SK-N-MC (cell line): Measurements from ENCODE around the gene AFDN.

Source experiments
- DNase-seq: peaks from one replicate; pipeline ENCODE4 v3.0.0-alpha.2; 2011; ENCODE audit warnings: low read depth, low spot score
- H3K27ac ChIP-seq: fragments of 200-600 bp; sonication (generic); 2 replicates; pipeline ENCODE4 v1.5.1; 2016; ENCODE audit warnings: mixed run types
- H3K36me3 ChIP-seq: fragments of 200-600 bp; sonication (generic); 2 replicates; pipeline ENCODE4 v1.6.1; 2017; ENCODE audit warnings: antibody characterized with exemption, low read length, mixed read lengths; ENCODE audit not compliant: insufficient read depth
- H3K4me3 ChIP-seq: fragments of 200-600 bp; sonication (generic); 2 replicates; pipeline ENCODE4 v1.5.1; 2016
- H3K9ac ChIP-seq: fragments of 200-600 bp; sonication (generic); 2 replicates; pipeline ENCODE4 v1.8.0; 2017; ENCODE audit warnings: mixed run types, mixed read lengths; ENCODE audit not compliant: insufficient read length
- H3K9me3 ChIP-seq: fragments of 200-600 bp; sonication (generic); 2 replicates; pipeline ENCODE4 v1.6.1; 2017; ENCODE audit warnings: low read depth, mild to moderate bottlenecking, antibody characterized with exemption, low read length, moderate library complexity, mixed read lengths
- EZH2 ChIP-seq: fragments of 200-600 bp; sonication (generic); IDR thresholded peaks from one replicate; pipeline ENCODE4 v1.6.1; 2017; ENCODE audit warnings: antibody characterized with exemption
- FOXP2 ChIP-seq: optimal IDR thresholded peaks from 2 replicates; pipeline ENCODE3; 2011; ENCODE audit warnings: mild to moderate bottlenecking, moderate library complexity; ENCODE audit not compliant: insufficient read depth; ENCODE audit errors: extremely low read length, control extremely low read depth
- POLR2AphosphoS5 ChIP-seq: IDR thresholded peaks from 2 replicates; pipeline ENCODE4 v1.6.1; 2012; ENCODE audit warnings: mild to moderate bottlenecking, low read depth, low read length, borderline replicate concordance

The AFDN gene

DNA sequence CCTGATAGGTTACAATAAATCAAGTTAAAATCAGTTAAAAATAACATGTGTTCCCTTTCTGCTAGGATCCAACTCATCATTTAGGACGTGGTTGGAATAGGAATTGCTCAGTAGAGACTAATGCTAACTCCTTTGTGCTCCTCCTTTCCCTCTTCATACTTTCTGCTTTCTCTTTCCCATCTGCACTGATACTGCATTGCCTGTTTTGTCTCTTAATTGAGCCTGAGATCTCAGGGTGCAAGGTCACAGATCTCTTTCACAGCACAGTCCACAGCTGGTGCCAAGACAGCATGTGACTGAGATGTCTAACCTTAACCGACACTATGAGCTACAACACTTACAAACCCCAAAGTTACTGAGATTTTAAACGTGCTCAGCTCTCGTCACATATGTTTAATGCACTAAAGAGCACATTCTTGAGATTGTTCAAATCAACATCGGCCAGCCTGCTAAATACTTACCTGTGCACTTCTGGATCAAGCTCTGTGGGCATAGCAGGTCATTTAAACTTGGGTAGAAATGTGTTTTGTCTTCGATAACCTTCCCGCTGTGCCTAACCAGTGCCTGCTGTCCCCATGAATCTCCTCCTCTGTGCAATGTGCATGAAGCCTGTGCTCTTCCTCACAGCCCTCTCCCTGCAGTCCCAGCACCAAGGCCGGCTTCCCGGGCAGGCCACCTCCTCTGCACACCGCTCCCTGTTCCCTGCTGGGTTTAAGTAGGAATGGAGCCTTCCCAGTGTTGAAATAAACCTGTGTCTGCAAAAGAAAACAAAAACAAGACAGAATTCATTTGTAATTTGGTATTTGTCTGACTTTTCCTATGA lies 39.6 kb upstream of the AFDN start:
- peak overlapping the region; percentile 94 for H3K27ac ChIP-seq
- H3K9me3 ChIP-seq, result no peaks in the 10 kb centered on the region
- TF ChIP-seq FOXP2, result no peak

DNA sequence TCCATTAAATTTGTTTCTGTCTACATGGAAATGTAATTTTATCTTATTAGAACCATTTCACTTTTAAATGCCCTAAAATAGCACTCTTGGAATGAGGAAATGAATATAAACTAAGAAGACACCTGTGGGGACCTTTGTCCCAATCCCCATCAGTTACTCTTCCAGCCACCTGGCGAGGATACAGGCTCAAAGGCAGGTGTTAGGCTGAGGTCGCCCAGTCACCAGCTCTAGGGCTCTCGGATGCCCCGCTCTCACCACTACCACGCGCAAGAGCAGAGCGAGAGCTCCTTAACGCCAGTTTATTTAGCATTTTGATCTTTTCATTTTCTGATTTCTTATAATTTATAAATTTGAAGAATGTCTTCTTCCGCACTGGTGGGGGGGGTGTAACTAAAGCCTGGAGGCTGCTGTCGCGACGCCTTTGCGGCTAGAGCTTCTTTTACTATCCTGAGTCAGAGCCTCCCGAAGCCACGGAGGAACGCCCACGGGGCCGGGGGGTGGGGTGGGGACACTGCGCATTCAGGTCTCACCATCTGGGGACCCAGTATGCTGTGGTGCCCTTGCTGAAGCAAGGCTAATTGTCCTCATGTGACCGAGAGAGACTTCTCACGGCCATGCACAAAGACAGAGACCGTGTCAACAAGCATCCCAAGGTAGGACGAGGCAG lies 38.7 kb upstream of the AFDN start:
- Histone ChIP-seq H3K4me3 (peak overlapping the region; percentile 68), H3K9me3 (no peaks in the 10 kb centered on the region), H3K27ac (peak overlapping the region; percentile 94), H3K36me3 (no peaks in the 10 kb centered on the region), H3K9ac (peak overlapping the region; percentile 62)
- TF ChIP-seq EZH2 (no peak), FOXP2 (no peak), POLR2AphosphoS5 (no peak)
- no peak for DNase-seq

More for the DNA sequence above, 39.6 kb upstream of the AFDN start:
- Histone ChIP-seq H3K36me3 (no peaks in the 10 kb centered on the region), H3K4me3 (0 out of 2 replicates have a peak overlapping the region, but pooled peaks have one; percentile 0), H3K9ac (peak overlapping the region; percentile 2)
- no peak for DNase-seq

DNA sequence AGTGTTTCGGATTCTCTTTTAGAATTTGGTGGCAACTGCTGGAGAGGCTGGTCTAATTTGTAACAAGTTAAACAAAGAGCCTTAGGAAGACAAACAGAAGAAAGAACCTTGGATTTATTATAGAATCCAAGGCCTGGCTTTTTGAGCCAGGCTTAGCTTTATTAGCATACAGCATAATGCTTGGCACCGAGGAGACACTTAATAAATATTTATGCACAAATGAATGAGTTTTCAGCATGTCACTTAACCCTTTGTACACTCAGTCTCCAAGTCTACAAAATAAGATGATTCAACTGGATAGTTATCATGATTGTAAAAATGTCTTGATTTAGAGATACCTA lies 38.2 kb upstream of the AFDN start:
- Histone ChIP-seq H3K4me3 (peak overlapping the region; percentile 68), H3K36me3 (no peaks in the 10 kb centered on the region), H3K9ac (peak overlapping the region; percentile 62), H3K9me3 (no peaks in the 10 kb centered on the region), H3K27ac (peak overlapping the region; percentile 94)
- TF ChIP-seq EZH2 (no peak), FOXP2 (no peak), POLR2AphosphoS5 (no peak)
- no peak for DNase-seq

DNA sequence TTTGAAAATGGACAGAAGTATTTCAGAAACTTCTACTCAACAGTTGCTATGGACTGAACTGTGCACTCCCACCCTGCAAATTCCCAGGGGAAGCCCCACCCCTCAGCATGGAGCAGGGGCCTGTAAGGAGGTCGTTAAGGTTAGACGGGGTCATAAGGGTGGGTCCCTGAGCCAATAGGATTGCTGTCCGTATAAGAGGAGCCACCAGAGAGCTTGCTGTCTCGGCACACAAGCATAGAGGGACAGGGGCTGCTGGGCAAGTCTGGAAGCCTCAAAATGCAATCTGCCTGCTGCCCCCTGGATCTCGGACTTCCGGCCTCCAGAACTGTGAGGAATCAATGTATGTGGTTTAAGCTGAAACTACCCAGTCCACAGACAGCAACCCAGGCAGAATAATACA lies 37.4 kb upstream of the AFDN start:
- DNase-seq, result no peak

DNA sequence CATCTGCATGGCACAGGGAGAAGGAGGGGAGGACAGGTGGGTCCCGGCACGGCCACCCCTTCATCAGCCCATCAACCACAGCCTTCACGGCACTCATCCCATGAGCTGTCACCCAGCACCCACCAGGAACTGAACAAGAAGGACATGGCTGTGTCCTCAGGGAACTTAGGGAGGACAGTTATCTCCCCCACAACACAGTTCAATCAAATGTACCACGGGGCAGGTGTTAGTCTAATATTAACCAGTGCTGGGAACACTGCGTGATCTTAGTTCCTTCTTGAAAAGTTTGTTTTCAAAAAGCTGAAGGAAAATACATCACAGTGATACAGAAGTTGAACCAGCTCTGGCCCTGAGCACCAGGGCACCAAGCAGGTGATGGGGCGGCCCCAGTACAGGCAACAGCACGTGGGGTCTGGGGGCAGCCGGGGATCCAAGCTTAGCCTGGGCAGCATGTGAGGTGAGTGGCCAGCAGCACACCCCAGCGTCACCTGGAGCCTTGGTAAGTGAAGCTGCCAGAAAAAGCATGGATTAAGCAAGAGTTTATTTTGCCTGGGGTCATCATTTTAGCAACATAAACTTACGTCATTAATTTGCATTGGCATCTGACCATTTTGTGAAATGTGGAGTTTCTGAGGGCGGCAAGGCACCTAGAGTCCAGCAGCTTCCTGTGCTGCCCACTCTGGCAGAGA lies 35.5 kb upstream of the AFDN start:
- TF ChIP-seq EZH2 (no peak), POLR2AphosphoS5 (no peak), FOXP2 (no peak)
- H3K4me3 ChIP-seq, result no peak overlapping the region

More for the DNA sequence above, 37.4 kb upstream of the AFDN start:
- Histone ChIP-seq H3K9me3 (no peaks in the 10 kb centered on the region), H3K36me3 (no peaks in the 10 kb centered on the region), H3K4me3 (no peak overlapping the region; the same call in 1 of the 2 replicates), H3K27ac (peak overlapping the region; percentile 94), H3K9ac (peak overlapping the region; percentile 35)
- TF ChIP-seq EZH2 (no peak), POLR2AphosphoS5 (no peak), FOXP2 (no peak)

DNA sequence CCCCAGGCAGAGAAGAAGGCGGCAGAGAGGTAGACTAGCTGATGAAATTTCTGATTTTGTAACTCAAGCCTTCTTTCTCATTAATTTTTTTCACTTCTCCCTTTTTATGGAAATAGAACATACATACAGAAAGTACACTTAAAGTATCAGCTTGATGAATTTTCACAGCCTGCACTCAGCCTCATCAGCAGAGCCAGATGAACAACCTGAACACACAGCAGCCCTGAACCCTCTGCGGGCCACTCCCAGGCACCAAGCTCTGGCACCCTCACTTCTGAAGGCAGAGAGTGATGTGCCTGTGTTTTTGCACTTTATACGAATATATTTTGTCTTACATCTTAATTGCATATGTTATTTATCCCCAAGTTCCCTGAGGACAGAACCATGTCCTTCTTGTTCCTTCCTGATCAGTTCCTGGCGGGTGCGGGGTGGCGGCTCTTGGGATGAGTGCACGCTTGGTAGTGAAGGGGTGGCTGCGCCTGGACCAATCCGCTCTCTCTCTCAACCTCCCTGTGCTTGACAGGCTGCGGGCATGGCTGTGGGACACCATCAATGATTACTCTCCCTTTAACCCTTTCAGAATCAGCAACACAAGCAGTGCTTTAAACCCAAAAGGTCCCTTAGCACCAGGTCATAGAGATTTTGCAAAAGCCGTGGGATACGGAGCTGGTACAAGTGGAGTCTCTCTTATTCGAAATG lies 34.8 kb upstream of the AFDN start:
- Histone ChIP-seq H3K9me3 (no peaks in the 10 kb centered on the region), H3K4me3 (no peak overlapping the region), H3K36me3 (no peaks in the 10 kb centered on the region), H3K27ac (0 out of 2 replicates have a peak overlapping the region, but pooled peaks have one; percentile 34), H3K9ac (no peak overlapping the region)
- no peak for DNase-seq
- TF ChIP-seq POLR2AphosphoS5 (no peak), FOXP2 (no peak), EZH2 (no peak)

More for the DNA sequence above, 35.5 kb upstream of the AFDN start:
- DNase-seq, result no peak
- H3K27ac ChIP-seq, result 0 out of 2 replicates have a peak overlapping the region, but pooled peaks have one; percentile 34
- H3K36me3 ChIP-seq, result no peaks in the 10 kb centered on the region
- no peaks in the 10 kb centered on the region for H3K9me3 ChIP-seq
- H3K9ac ChIP-seq, result no peak overlapping the region

DNA sequence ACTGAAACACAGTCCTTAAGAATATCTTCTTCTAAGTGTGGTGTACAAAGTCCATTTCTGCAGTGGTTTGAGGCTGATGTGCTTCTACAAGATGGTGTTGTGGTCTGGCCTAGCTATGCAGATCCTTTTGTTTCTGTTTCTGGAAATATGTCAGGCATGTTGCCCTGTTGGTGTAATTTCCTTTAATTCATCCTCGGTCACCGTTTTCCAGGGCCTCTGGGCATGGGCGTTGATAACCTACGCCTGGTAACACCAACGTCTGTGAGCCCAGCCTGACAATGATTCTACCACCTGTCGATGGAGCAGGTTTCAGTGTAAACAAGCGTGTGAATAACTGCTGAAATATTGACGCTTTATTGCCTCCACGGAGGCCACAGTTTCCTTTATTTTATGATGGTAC lies 33.3 kb upstream of the AFDN start:
- Histone ChIP-seq H3K9me3 (no peaks in the 10 kb centered on the region), H3K9ac (no peak overlapping the region), H3K4me3 (peak overlapping the region; percentile 25), H3K27ac (0 out of 2 replicates have a peak overlapping the region, but pooled peaks have one; percentile 19), H3K36me3 (no peaks in the 10 kb centered on the region)
- TF ChIP-seq FOXP2 (no peak), EZH2 (no peak), POLR2AphosphoS5 (no peak)
- DNase-seq, result no peak
